Sciatic nerve (tissue), 2 donors: Measurements from ENCODE around the gene ADAMTS16. TPM values are rescaled to one million over a fixed set of nuclear protein-coding genes. Genes with fewer than 3 reads are reported as not detected.
A peak's percentile ranks its signal among the peaks of the same experiment; 100 is the strongest.

Source experiments
- ATAC-seq: fragments of 200-7000 bp; cut with Tn5 transposase; one replicate; pipeline ENCODE4 v1.9.1; 2020; ENCODE audit warnings: mild to moderate bottlenecking, moderate library complexity
- DNase-seq: peaks from one replicate; pipeline ENCODE4 v3.0.0-alpha.2; 2020; ENCODE audit warnings: low spot score
- intact Hi-C: fragments of 100-400 bp; cut with DNase I; formaldehyde crosslinking; loops from one replicate; pipeline ENCODE4 v1.14.2; 2022
- total RNA-seq: library from RNA; stranded (reverse); fragmentation: NEBNext Ultra II Directional; extraction: Animal tissue kit (Norgen Biotek cat#: 25700); gene quantifications from one replicate; pipeline ENCODE4 v1.2.1, GENCODE V29; 2021
- donor health status: DM: no; HTN: no; CAD: no.
- donor health status: DM: no; HTN: no; CAD: no.

The ADAMTS16 gene
- total RNA-seq, 1 donor from 2014 or later: 2.7 TPM

DNA sequence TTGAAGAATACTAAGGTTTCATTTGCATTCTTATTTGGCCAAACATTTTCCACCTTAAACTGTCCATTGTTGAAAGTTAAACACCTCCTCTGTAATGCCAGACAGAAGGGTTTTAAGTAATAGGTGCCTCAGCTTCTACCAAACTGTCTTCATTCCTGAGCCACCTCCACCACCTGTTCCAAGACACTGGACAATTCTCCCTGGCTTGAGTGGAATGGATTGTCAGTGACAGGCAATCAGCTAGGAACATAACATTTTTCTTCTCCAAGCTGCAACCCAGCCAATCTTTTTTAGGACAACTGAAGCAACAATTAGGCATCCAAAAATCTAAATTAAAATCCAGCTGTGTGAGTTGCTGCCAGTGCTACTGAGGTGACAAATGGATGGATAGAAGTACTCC, 208.4 kb downstream of the ADAMTS16 start:
- DNase-seq (no peak), ATAC-seq (no peak)
- intact Hi-C loops: no loop called here

DNA sequence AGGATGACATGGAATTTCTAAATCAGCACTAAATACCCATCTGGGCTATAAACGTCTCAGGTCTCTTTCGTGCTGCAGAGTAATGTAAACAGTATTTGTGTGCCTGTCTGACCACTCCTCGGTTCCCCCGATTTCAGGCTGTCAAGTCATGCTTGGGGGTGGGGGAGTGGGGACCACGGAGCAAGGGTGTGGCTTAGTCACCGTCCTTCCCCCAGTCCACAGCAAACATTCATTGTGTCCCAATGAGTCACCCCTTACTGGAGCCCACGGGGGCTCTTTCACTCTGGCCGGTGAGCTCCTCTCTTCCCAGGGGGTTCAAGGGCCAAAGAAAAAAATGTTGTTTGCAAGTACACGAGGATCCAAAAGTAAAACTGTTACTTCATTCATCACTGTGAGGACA, 210.0 kb downstream of the ADAMTS16 start:
- intact Hi-C loops: no loop called here
- DNase-seq (no peak), ATAC-seq (no peak)

DNA sequence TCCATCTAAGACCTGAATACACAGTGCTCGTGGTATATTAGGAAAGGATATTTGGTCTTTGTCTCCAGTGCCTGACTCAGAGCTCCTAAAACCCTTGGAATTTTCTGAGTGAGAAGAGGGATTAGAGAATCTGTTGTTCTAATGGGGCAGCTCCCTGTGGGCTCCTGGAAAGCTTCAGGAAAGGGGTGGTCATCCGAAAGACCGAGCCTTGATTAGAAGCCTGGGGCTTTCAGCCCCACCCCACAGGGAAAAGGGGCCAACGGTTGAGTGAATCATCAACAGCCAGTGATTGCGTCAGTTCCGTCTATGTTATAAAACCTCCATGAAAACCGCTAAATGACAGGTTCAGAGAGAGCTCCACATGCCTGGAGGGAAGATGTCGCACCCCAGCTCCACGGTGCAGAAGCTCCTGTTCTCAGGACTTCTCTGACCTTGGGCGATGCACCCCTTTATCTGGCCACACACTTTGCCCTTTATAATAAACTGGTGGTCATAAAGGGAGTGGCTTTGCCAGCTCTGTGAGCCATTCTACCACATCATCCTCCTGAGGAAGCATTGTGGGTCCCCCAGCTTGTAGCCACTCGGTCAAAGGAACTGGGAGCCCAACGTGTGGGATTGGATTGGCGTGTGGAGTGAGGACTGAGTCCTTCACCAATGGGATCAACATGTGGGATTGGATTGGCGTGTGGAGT, 211.3 kb downstream of the ADAMTS16 start:
- DNase-seq: no peak
- ATAC-seq: no peak
- intact Hi-C loops: no loop called here

DNA sequence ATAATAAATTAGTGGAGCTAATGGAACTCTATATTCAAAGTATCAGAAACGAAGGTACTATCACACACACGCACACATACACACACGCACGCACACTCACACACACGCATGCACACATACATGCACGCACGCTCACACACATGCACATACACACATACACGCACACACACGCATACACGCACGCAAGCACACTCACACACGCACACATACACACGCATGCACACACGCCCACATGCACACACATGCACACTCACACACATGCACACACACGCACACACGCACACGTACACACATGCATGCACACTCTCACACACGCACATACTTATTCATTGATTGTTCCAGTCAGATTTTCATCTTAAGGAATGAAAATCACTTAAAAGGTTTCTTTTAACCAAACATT, 212.5 kb downstream of the ADAMTS16 start:
- intact Hi-C loops: no loop called here
- ATAC-seq: no peak
- no peak for DNase-seq

- no peak for ATAC-seq
- intact Hi-C loops: no loop called here
- no peak for DNase-seq
Observed at GRCh38 chr5:5353681-5354080, 213.6 kb downstream of the ADAMTS16 start.

DNA sequence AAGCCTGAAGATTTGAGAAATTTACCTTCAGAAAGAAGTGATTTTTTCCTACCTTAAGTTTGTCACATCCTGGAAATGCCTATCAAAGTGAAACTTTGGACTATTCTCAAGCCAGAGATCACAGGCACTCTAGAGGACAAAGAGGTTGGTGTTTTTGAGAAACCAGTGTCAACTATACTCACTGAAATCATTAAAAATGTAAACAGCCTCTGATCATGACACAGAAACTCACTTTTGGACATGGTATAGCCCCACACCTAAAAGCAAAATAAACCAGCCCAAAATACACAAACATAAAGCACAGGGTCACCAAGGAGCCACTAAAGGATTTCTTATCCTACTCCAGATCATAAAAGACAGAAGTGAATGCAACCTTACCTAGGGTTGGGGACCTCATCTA, 216.6 kb downstream of the ADAMTS16 start:
- no peak for ATAC-seq
- no peak for DNase-seq
- intact Hi-C loops: no loop called here

DNA sequence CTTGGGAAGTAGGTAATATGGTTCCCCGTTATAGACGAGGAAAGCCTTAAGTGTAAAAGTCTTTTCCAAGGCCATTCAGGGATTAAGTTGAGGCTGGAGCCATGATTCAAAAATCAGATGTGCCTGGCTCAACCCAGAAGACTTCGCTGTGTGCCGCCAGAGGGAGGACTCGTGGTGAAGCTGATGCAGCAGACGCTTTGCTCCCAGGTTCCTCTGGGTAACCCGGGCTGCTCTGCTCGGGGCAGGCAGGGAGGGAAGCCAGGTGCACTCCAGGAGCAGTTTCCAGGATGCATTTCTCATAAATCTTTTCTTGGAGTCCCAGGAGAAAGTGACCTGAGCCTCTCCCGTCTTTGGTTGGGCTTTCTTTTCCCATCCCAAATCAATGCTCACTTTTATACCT, 219.5 kb downstream of the ADAMTS16 start:
- intact Hi-C loops: no loop called here
- DNase-seq (no peak), ATAC-seq (no peak)

DNA sequence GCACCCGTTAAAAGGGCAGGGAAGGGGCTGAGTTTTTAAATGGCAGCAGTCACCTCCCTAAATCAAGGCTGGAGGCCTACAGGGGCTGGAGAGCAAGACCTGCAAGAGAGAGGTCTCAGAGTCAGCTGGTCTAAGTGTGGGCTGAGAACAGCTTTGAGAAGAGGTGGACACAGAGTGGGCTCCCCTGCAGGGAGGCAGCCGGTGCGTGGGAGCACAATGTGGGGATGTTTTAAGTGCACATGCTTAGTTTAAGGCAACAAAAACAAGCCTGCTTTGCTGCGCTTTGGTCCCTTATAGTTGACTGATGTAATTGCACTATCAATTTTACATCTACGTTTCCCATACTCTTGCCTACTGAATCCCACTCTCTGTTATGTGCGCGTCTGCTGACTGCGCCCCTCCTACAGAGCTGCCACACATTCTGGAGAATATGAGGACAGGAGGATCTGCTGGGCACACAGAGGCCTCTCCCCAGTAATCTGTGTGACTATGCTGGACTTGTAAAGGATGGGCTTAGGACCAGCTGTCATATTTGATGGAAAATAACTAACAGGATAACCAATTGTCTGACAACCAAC, 220.3 kb downstream of the ADAMTS16 start:
- DNase-seq (no peak), ATAC-seq (no peak)
- intact Hi-C loops: no loop called here

GRCh38 chr5:5360941-5361520, 220.9 kb downstream of the ADAMTS16 start:
- ATAC-seq (no peak), DNase-seq (no peak)
- intact Hi-C loops: no loop called here

DNA sequence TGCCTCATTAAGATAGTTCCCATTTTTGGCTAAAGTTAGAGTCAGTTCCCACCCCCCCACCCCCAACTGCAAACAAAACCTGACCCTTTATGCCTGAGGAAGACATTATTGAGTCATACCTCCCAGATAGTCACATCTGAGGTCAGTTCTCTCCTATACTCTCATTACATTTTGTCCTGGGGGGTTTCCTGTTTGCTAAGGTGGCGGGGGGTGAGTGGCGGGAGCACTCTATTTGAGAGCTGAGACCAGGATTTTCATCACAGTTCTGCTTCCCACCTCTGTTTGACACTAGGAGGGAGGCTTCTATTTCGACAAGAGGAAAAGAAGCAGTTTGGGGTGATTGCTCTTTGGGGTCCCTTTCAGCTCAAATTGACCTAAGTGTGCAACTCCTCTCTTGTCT, 222.9 kb downstream of the ADAMTS16 start:
- ATAC-seq: no peak

DNA sequence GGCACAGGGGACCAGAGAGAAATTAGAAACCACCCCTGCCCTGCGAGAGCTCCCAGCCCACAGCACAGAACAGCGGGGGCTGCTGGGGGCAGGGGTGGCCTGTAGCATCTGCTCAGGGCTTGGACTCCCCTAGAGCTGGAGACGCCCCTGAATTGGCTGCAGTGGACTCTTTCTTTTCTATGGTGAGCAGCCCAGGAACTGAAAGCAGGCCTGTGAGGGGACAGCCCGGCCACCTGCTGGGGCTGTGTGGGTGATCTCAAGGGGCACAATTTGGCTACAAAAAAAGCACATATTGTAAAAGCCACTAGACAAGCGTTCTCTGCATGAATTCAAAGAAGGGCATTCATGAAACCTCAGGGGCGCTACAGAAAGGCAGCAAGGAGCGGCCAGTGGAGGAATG, 224.8 kb downstream of the ADAMTS16 start:
- DNase-seq: no peak
- intact Hi-C loops: no loop called here
- peak; percentile 80 for ATAC-seq

More for the DNA sequence above, 222.9 kb downstream of the ADAMTS16 start:
- intact Hi-C loops: no loop called here
- DNase-seq: no peak

DNA sequence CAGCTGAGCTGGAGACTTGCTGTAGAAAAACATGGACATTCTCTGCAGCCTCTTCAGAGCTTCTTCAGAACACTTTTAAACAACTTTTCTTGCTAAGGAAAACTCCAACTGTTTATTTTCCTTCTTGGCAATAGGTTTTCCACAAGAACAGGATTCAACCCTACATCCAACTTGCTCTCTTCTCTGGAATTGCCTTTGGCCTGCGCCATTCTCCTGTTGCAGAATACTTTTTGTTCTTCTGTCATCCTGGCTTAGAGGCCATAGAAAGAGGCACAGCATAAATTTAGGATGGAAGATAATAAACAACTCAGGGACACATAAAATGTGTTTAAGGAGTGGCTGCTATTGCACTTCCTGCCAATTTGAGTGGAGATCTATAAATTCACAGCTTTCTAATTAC, 227.6 kb downstream of the ADAMTS16 start:
- ATAC-seq: no peak
- intact Hi-C loops: no loop called here
- DNase-seq: no peak

DNA sequence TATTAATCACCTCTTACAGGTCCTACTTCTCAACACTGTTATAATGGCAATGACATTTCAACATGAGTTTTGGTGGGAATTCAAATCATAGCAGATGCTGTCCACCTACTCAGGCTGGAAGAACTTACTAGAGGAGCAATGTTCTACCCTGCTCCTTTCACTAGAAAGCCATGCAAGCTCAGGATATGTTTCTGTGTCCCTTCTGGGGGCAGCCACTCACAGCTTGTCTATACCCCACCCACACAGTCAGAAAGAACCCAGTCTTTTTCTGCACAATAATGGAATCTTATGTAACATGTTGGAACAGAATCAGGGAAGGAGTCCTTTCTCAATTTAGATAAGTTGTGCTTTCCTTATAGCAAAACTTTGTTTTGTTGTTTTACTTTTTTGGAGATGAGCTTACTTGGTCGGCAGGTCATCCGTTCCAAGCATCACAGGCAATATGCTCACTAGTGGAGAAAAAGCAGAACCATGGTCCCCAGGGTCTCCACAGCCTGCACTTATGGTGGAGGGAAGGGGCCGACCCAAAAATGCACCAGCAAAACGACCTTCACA, 229.0 kb downstream of the ADAMTS16 start:
- intact Hi-C loops: no loop called here
- no peak for ATAC-seq
- no peak for DNase-seq
